Measurements from ENCODE around the gene VTI1A. TPM values are rescaled to one million over a fixed set of nuclear protein-coding genes. Genes with fewer than 3 reads are reported as not detected.

VTI1A gene
- total and polyA plus RNA-seq, 2 of the 4 experiments (the other 2 are of a cell fraction): 9.7 to 24.9 TPM

DNA sequence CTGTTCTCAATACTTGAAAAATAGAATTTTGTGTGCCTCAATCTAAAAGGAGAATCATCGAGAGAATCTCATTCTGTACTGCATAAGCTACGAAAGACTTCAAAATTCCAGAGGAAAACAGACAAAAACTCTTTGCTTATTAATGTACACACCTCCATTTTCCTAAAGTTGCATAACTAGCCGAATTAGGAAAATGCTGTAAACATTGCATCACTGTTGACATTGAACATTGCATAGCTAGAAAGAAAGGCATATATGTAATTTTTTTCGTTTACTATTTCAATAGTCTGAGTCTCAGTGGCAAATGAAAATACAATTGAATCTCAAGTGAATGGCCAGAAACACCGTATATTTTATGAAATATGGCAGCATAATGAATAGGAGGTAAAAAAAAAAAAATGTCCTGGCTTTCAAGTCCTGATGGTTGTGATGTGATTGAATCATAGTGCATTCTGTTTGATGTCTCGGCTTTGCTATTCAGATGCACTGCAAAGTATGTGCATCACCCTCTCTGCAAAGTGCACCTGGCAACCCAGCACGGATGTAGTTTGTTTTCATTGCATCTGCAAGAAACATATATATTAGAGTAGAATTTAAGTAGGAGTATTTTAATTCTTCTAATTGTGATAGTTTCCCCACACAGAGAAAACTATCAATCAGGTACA lies 196.7 kb downstream of the VTI1A start:
- Histone ChIP-seq H2BK120ac (ENCODE audit: low read depth, low read length) (no peak overlapping the region), H2BK5ac (ENCODE audit: low read depth, low read length, poor library complexity, severe bottlenecking) (no peak overlapping the region), H3K9ac (ENCODE audit: low read depth, low read length) (no peak overlapping the region), H2AK9ac (replicated peaks; ENCODE audit: low read depth, low read length, poor library complexity) (no peak overlapping the region), H2AK5ac (ENCODE audit: low read depth, low read length) (no peak overlapping the region), H3K23ac (ENCODE audit: low read depth, low read length) (no peak overlapping the region), H4K20me1 (ENCODE audit: insufficient read depth, low read length) (no peaks in the 10 kb centered on the region), H3K4ac (ENCODE audit: low read depth, low read length) (no peak overlapping the region), H2BK15ac (ENCODE audit: low read depth, low read length) (no peak overlapping the region), H3K14ac (replicated peaks; ENCODE audit: low read depth, low read length) (no peak overlapping the region), H3K9me3 (ENCODE audit: control insufficient read depth, insufficient read depth, low read length) (no peaks in the 10 kb centered on the region), H3K4me2 (ENCODE audit: low read depth, low read length) (no peak overlapping the region), H3K4me3 (ENCODE audit: insufficient read depth, low read depth, low read length) (no peak overlapping the region), H3K4me1 (ENCODE audit: control insufficient read depth, insufficient read depth, low read length) (no peaks in the 10 kb centered on the region), H4K8ac (ENCODE audit: low read depth in 2 of 2, low read length in 2 of 2) (no peak overlapping the region), H3K36me3 (ENCODE audit: control insufficient read depth, insufficient read depth, low read length) (no peaks in the 10 kb centered on the region), H3K27me3 (ENCODE audit: control insufficient read depth, insufficient read depth, low read length) (no peaks in the 10 kb centered on the region), H3K79me1 (ENCODE audit: low read depth in 1 of 2, low read length in 2 of 2) (no peaks in the 10 kb centered on the region; a peak in 1 of 4 replicates), H3K9me1 (ENCODE audit: insufficient read depth, low read length) (peaks cover 4% of the 10 kb centered on the region; the same call in 1 of the 2 replicates), H2AFZ (replicated peaks; ENCODE audit: low read length, poor library complexity) (no peak overlapping the region), H3K56ac (ENCODE audit: extremely low read depth, insufficient read depth, low read length) (no peak overlapping the region), H4K5ac (ENCODE audit: low read depth, low read length) (no peak overlapping the region), H3K18ac (ENCODE audit: low read depth, low read length) (no peak overlapping the region), H4K91ac (ENCODE audit: insufficient read depth, low read depth, low read length) (no peak overlapping the region), H2BK20ac (ENCODE audit: low read depth, low read length) (no peak overlapping the region), H3K27ac (ENCODE audit: insufficient read depth, low read length) (no peak overlapping the region)
- ATAC-seq (ENCODE audit: low read depth) (no peak), DNase-seq (no peak)
- in situ Hi-C loops (cut with MboI; ENCODE audit: low sequenced_read_pairs): no loop called here
- dilution Hi-C loops (cut with HindIII; ENCODE audit: low sequenced_read_pairs, unreplicated experiment): no loop called here
- peak; percentile 71 for TF ChIP-seq CEBPB (IDR thresholded peaks at IDR 0.05; ENCODE audit: low read depth, low read length)
- no peak for TF ChIP-seq BHLHE40 (IDR thresholded peaks at IDR 0.05; ENCODE audit: low read depth, low read length)
- TF ChIP-seq FOS (IDR thresholded peaks at IDR 0.05; ENCODE audit: low read depth, low read length): no peak
- CTCF ChIA-PET: interaction anchor here (0.5 to 0.9 kb wide), 2 partner anchors 10 to 146 kb away, joined by 3 read pairs; no protein-coding TSS in a partner anchor
- intact Hi-C loops (cut with micrococcal nuclease): no loop called here
- 80% methylated on average over 1 of the region's 7 CpGs; no CpG with 5 or more reads in 1 of the 2 experiments for WGBS, 2 experiments (ENCODE audit: extremely low coverage in 2 of 2, insufficient read length in 1 of 2)
- BruUV-seq (replicated peaks): no TSS peak
- POLR2A ChIA-PET (ENCODE audit: unreplicated experiment): no interaction called here

Data from IMR-90 (cell line).